Stimulated activated memory B cell treated with anti-CD40 and anti-IgM and Interleukin-4, amounts not matched to agents 10 μg/mL and 1 μg/mL and 100 μg/mL, for 72 hours (primary cell): ENCODE data around the gene AMPD2.

Experiments
- ATAC-seq: fragments of 150-1000 bp; cut with Tn5 transposase; 2 replicates; pipeline ENCODE4 v1.10.0; 2021
- H3K27ac Mint-ChIP-seq: one replicate; pipeline ENCODE4 v1.8.0; 2022; ENCODE audit warnings: mild to moderate bottlenecking, mixed read lengths
- H3K27me3 Mint-ChIP-seq: one replicate; pipeline ENCODE4 v1.8.0; 2022; ENCODE audit warnings: mixed read lengths
- H3K36me3 Mint-ChIP-seq: one replicate; pipeline ENCODE4 v1.8.0; 2022; ENCODE audit warnings: mixed read lengths
- H3K4me1 Mint-ChIP-seq: one replicate; pipeline ENCODE4 v1.8.0; 2022; ENCODE audit warnings: mixed read lengths
- H3K4me3 Mint-ChIP-seq: one replicate; pipeline ENCODE4 v1.8.0; 2022; ENCODE audit warnings: mild to moderate bottlenecking, moderate library complexity, mixed read lengths
- H3K9me3 Mint-ChIP-seq: one replicate; pipeline ENCODE4 v1.8.0; 2022; ENCODE audit warnings: mixed read lengths

AMPD2 gene

GRCh38 chr1:109619576-109620400 lies at the start of gene AMPD2, which contains the start of gene GNAT2:
AMPD2 (plus strand) TSS chr1:109619837; CDS start chr1:109621176, 1,339 bp downstream.
GNAT2 (minus strand) TSS chr1:109619616; CDS start chr1:109612870, 6,746 bp downstream.
- ATAC-seq = peak; percentile 76
- Mint-ChIP-seq H3K27me3 (no peaks in the 10 kb centered on the region), H3K27ac (peak within 1 kb of the TSS; percentile 89), H3K4me3 (peak within 1 kb of the TSS; percentile 96), H3K36me3 (no peaks in the 10 kb centered on the region), H3K9me3 (no peaks in the 10 kb centered on the region), H3K4me1 (peaks cover 86% of the 10 kb centered on the region)

DNA sequence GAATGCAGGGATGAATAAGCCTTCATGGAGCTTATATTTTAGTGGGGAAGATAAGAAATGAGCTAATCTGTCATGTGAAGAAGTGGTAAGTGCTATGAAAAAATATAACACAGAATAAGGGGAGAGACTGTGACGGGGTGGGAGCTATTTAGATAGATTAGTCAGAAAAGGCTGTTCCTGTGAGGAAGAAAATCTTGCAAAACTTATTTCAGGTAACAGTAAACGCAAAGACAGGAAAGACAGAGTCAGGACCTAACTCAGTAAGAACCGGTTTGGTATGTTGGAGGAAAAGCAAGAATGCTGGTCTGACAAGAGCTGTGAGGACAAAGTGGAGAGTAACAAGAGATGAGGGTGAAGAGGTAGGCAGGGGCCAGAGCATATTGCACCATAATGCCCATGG lies 49.2 kb upstream of the AMPD2 start:
- H3K4me3 Mint-ChIP-seq = no peak overlapping the region
- H3K36me3 Mint-ChIP-seq = peaks cover 9% of the 10 kb centered on the region
- no peaks in the 10 kb centered on the region for H3K9me3 Mint-ChIP-seq
- no peak overlapping the region for H3K27ac Mint-ChIP-seq
- no peak for ATAC-seq
- peaks cover 25% of the 10 kb centered on the region for H3K4me1 Mint-ChIP-seq
- no peaks in the 10 kb centered on the region for H3K27me3 Mint-ChIP-seq

DNA sequence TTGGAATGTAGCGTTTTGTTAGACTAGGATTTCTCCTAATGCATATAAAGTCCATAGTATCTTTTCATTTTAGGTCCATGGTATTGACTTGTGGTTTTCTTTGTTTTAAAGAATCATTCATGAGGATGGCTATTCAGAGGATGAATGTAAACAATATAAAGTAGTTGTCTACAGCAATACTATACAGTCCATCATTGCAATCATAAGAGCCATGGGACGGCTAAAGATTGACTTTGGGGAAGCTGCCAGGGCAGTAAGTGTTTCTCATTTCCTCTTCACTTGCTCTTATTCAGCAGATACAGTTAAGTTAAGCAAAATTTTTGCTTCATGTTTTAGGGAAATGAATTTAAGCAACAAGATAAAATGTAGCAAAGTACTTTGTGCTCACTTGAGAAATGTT lies 45.9 kb upstream of the AMPD2 start:
- Mint-ChIP-seq H3K9me3 (no peaks in the 10 kb centered on the region), H3K27ac (no peak overlapping the region), H3K36me3 (peaks cover 28% of the 10 kb centered on the region), H3K4me1 (peaks cover 23% of the 10 kb centered on the region), H3K27me3 (no peaks in the 10 kb centered on the region), H3K4me3 (no peak overlapping the region)
- no peak for ATAC-seq

DNA sequence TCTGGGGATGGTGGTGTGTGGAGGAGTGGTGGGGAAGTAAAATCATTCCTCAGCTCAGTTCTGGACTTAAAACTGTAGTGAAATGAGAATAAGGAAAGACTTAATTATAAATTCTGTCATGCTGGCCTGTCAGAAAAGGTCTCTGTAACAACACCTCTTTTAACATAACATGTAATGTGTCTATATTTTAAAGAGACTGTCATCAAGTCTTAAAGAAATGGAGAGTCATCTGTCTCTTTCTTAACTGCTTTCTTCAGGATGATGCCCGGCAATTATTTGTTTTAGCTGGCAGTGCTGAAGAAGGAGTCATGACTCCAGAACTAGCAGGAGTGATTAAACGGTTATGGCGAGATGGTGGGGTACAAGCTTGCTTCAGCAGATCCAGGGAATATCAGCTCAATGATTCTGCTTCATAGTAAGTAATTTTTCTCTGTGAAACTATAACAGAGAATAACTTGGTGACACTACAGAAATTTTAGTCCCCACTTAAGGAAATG lies 40.6 kb upstream of the AMPD2 start:
- Mint-ChIP-seq H3K27me3 (no peaks in the 10 kb centered on the region), H3K4me1 (peaks cover 6% of the 10 kb centered on the region), H3K27ac (peak overlapping the region; percentile 32), H3K9me3 (no peaks in the 10 kb centered on the region), H3K36me3 (peaks cover 44% of the 10 kb centered on the region), H3K4me3 (no peak overlapping the region)
- ATAC-seq = no peak

- Mint-ChIP-seq H3K36me3 (peaks cover 47% of the 10 kb centered on the region), H3K4me3 (no peak overlapping the region), H3K27me3 (no peaks in the 10 kb centered on the region), H3K4me1 (peaks cover 6% of the 10 kb centered on the region), H3K9me3 (no peaks in the 10 kb centered on the region), H3K27ac (no peak overlapping the region)
- no peak for ATAC-seq
These were observed 40.1 kb upstream of the AMPD2 start for GRCh38 chr1:109579491-109579890.

DNA sequence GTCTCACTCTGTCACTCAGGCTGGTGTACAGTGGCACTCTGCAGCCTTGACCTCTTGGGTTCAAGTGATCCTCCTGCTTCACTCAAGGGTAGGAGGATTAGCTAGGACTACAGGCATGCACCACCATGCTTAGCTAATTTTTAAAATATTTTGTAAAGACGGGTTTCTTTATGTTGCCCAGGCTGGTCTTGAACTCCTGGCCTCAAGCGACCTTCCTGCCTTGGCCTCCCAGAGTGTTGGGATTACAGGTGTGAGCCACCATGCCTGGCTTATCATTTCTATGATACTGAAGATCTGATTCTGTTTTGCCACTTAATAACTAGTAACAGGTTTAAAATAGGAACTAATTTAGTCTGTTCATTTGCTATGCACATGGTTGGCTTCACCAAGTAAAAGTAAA lies 37.6 kb upstream of the AMPD2 start:
- H3K36me3 Mint-ChIP-seq = peaks cover 39% of the 10 kb centered on the region
- no peak overlapping the region for H3K27ac Mint-ChIP-seq
- H3K4me1 Mint-ChIP-seq = no peaks in the 10 kb centered on the region

GRCh38 chr1:109584766-109585165 lies 34.9 kb upstream of the AMPD2 start:
- no peaks in the 10 kb centered on the region for H3K27me3 Mint-ChIP-seq
- H3K4me3 Mint-ChIP-seq = no peak overlapping the region
- no peaks in the 10 kb centered on the region for H3K4me1 Mint-ChIP-seq
- no peaks in the 10 kb centered on the region for H3K9me3 Mint-ChIP-seq
- H3K27ac Mint-ChIP-seq = no peak overlapping the region
- ATAC-seq = no peak
- H3K36me3 Mint-ChIP-seq = peaks cover 54% of the 10 kb centered on the region

More for the DNA sequence above, 37.6 kb upstream of the AMPD2 start:
- ATAC-seq = no peak
- Mint-ChIP-seq H3K27me3 (no peaks in the 10 kb centered on the region), H3K9me3 (no peaks in the 10 kb centered on the region), H3K4me3 (no peak overlapping the region)

- Mint-ChIP-seq H3K27me3 (no peaks in the 10 kb centered on the region), H3K4me3 (no peak overlapping the region), H3K36me3 (peaks cover 64% of the 10 kb centered on the region), H3K9me3 (no peaks in the 10 kb centered on the region), H3K27ac (no peak overlapping the region), H3K4me1 (no peaks in the 10 kb centered on the region)
- no peak for ATAC-seq
These were observed 33.6 kb upstream of the AMPD2 start for GRCh38 chr1:109586055-109586454.

GRCh38 chr1:109589177-109589576 lies 30.5 kb upstream of the AMPD2 start:
- no peak for ATAC-seq
- peak overlapping the region; percentile 0 for H3K27ac Mint-ChIP-seq
- H3K4me3 Mint-ChIP-seq = no peak overlapping the region
- H3K36me3 Mint-ChIP-seq = peaks cover 74% of the 10 kb centered on the region
- H3K27me3 Mint-ChIP-seq = no peaks in the 10 kb centered on the region
- no peaks in the 10 kb centered on the region for H3K9me3 Mint-ChIP-seq
- H3K4me1 Mint-ChIP-seq = no peaks in the 10 kb centered on the region

DNA sequence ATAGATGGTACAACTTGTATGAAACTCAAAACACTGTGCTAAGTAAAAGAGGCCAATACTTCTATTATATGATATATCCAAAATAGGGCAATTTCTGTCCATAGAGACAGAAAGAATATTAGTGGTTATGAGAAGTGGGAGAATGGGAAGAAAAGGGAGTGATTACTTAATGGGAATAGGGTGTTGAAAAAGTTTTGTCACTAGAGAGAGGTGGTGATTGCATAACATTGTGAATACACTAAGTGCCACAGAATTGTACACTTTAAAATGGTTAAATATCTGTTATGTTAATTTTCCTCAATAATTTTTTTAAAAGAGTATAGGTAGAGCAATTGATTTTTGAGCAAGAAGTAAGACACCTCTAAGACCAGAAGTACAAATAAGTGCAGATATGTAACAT lies 30.0 kb upstream of the AMPD2 start:
- no peaks in the 10 kb centered on the region for H3K4me1 Mint-ChIP-seq
- no peak overlapping the region for H3K4me3 Mint-ChIP-seq
- no peaks in the 10 kb centered on the region for H3K27me3 Mint-ChIP-seq
- H3K36me3 Mint-ChIP-seq = peaks cover 69% of the 10 kb centered on the region
- no peak overlapping the region for H3K27ac Mint-ChIP-seq
- no peaks in the 10 kb centered on the region for H3K9me3 Mint-ChIP-seq
- ATAC-seq = no peak

- no peaks in the 10 kb centered on the region for H3K27me3 Mint-ChIP-seq
- peaks cover 46% of the 10 kb centered on the region for H3K36me3 Mint-ChIP-seq
- no peak overlapping the region for H3K27ac Mint-ChIP-seq
- ATAC-seq = no peak
- no peaks in the 10 kb centered on the region for H3K9me3 Mint-ChIP-seq
- no peak overlapping the region for H3K4me3 Mint-ChIP-seq
- no peaks in the 10 kb centered on the region for H3K4me1 Mint-ChIP-seq
These were observed 26.7 kb upstream of the AMPD2 start for GRCh38 chr1:109592916-109593315.

GRCh38 chr1:109595531-109595930 lies 24.1 kb upstream of the AMPD2 start:
- ATAC-seq = no peak
- Mint-ChIP-seq H3K4me3 (no peak overlapping the region), H3K36me3 (peaks cover 26% of the 10 kb centered on the region), H3K4me1 (no peaks in the 10 kb centered on the region), H3K27ac (no peak overlapping the region), H3K27me3 (no peaks in the 10 kb centered on the region), H3K9me3 (no peaks in the 10 kb centered on the region)

DNA sequence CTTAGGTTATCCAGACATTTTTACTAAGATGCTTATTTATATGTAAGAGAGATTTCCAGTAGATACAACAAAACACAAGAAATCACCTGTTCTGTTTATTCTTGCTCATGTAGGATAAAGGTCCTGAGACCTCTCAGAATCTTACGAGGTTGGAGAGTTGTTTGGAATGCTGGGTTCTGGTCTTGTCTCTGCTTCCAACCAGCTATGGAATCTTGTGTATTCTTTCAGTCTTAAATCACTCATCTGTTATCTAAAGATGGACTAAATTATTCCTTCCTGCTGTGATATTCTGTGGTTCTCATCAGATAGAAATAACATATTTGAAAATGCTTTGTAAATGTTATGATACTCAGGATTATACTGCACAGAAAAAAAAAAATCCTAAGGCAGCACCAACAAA lies 21.5 kb upstream of the AMPD2 start:
- ATAC-seq = no peak
- no peak overlapping the region for H3K4me3 Mint-ChIP-seq
- H3K4me1 Mint-ChIP-seq = no peaks in the 10 kb centered on the region
- peaks cover 13% of the 10 kb centered on the region for H3K36me3 Mint-ChIP-seq
- no peaks in the 10 kb centered on the region for H3K9me3 Mint-ChIP-seq
- H3K27me3 Mint-ChIP-seq = no peaks in the 10 kb centered on the region
- no peak overlapping the region for H3K27ac Mint-ChIP-seq

- no peak for ATAC-seq
- Mint-ChIP-seq H3K9me3 (no peaks in the 10 kb centered on the region), H3K4me1 (no peaks in the 10 kb centered on the region), H3K4me3 (no peak overlapping the region), H3K36me3 (peaks cover 8% of the 10 kb centered on the region), H3K27me3 (no peaks in the 10 kb centered on the region), H3K27ac (no peak overlapping the region)
These were observed 21.0 kb upstream of the AMPD2 start for GRCh38 chr1:109598655-109599054.

DNA sequence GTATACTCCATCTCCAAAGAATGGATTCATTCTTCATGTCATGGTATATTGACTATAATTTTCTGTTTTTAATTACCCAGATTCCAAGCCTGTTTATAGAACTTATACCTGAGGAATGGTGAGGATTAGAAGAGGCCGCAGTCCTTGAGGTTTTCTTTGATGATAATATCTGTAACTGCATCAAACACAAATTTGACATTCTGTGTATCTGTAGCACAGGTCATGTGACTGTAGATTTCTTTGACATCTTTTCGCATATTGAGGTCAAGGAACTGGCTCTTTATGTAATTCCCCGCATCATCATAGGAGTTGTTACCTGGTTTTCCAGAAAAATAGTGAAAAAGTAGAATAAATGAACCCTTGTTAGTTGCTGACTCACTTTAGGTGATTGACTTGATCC lies 16.4 kb upstream of the AMPD2 start:
- H3K4me3 Mint-ChIP-seq = no peak overlapping the region
- no peak for ATAC-seq
- no peaks in the 10 kb centered on the region for H3K27me3 Mint-ChIP-seq
- peaks cover 7% of the 10 kb centered on the region for H3K36me3 Mint-ChIP-seq
- H3K9me3 Mint-ChIP-seq = no peaks in the 10 kb centered on the region
- H3K27ac Mint-ChIP-seq = no peak overlapping the region
- H3K4me1 Mint-ChIP-seq = no peaks in the 10 kb centered on the region

- Mint-ChIP-seq H3K9me3 (no peaks in the 10 kb centered on the region), H3K4me3 (no peak overlapping the region), H3K27ac (no peak overlapping the region)
These were observed 14.3 kb upstream of the AMPD2 start for GRCh38 chr1:109605381-109605780.

More at GRCh38 chr1:109605381-109605780, 14.3 kb upstream of the AMPD2 start:
- no peak for ATAC-seq
- no peaks in the 10 kb centered on the region for H3K4me1 Mint-ChIP-seq
- H3K36me3 Mint-ChIP-seq = no peaks in the 10 kb centered on the region
- H3K27me3 Mint-ChIP-seq = no peaks in the 10 kb centered on the region
